Testis (tissue), 3 donors: ENCODE results near the gene ANTKMT. TPM values are rescaled to one million over a fixed set of nuclear protein-coding genes. Genes with fewer than 3 reads are reported as not detected.

ENCODE experiments used
- DNase-seq: peaks from one replicate; pipeline ENCODE4 v3.0.0-alpha.2; 2019
- H3K27ac ChIP-seq, 2 donors: fragments of 200-600 bp; sonication (generic); one replicate each; pipeline ENCODE4 v1.5.1; 2019
- H3K27me3 ChIP-seq: fragments of 200-600 bp; sonication (generic); one replicate; pipeline ENCODE4 v1.5.1; 2019
- H3K36me3 ChIP-seq: fragments of 200-600 bp; sonication (generic); one replicate; pipeline ENCODE4 v1.5.1; 2017; ENCODE audit warnings: low read depth; ENCODE audit errors: missing control alignments
- H3K4me1 ChIP-seq: fragments of 200-600 bp; sonication (generic); one replicate; pipeline ENCODE4 v1.5.1; 2019
- H3K4me3 ChIP-seq, 2 donors: fragments of 200-600 bp; sonication (generic); one replicate each; pipeline ENCODE4 v1.5.1; 2017 to 2019
- H3K9me3 ChIP-seq: fragments of 200-600 bp; sonication (generic); one replicate; pipeline ENCODE4 v1.5.1; 2017
- POLR2A ChIP-seq: fragments of 450-650 bp; IDR thresholded peaks from one replicate; pipeline ENCODE4 v1.6.1; 2017; ENCODE audit warnings: antibody characterized with exemption, mild to moderate bottlenecking, moderate library complexity
- WGBS, 2 donors: methylation state at CpG; one replicate each; pipeline ENCODE4 v1.1.5; 2018; 5-methylcytosine and 5-hydroxymethylcytosine counted together
- intact Hi-C: fragments of 100-400 bp; cut with DNase I; formaldehyde crosslinking; loops from one replicate; pipeline ENCODE4 v1.15.1; 2023; ENCODE audit warnings: low total_unique reads
- polyA plus RNA-seq: library from polyadenylated mRNA; stranded (reverse); fragments of 350-450 nt; fragmentation: Illumina TruSeq; extraction: RNeasy Lipid Tissue Mini Kit (QIAGEN cat#74804); gene quantifications from one replicate; pipeline ENCODE4 v1.2.3, GENCODE V29; 2014; ENCODE audit warnings: low read depth, low replicate concordance; ENCODE audit not compliant: insufficient read depth
- total RNA-seq, 2 donors: library from RNA; depleted of rRNA; stranded (reverse); fragments of >200 nt; gene quantifications; one replicate each; pipeline ENCODE4 v1.2.3, GENCODE V29; 2016
- TF ChIP-seq, protein P1 (sequence below), 3 experiments: fragments of 450-650 bp in 2 of 3; fragments of 200-600 bp in 1 of 3; sonication (generic) in 1 of 3; IDR thresholded peaks; one replicate each; pipeline ENCODE4 v1.5.1; 2016 to 2019; ENCODE audit warnings: antibody characterized with exemption in 3 of 3, mild to moderate bottlenecking in 2 of 3, moderate library complexity in 1 of 3

The ANTKMT gene
- total and polyA plus RNA-seq, 3 donors from 2014 or later: 68.5 to 108 (median 81.1) TPM

- 90 to 95% methylated on average over 25 to 49 of the region's 49 CpGs for WGBS, 2 donors
- no peak for DNase-seq
- H3K4me1 ChIP-seq: no peaks in the 10 kb centered on the region
- no peaks in the 10 kb centered on the region for H3K9me3 ChIP-seq
- no peak for TF ChIP-seq POLR2A
- TF ChIP-seq, protein P1, sequence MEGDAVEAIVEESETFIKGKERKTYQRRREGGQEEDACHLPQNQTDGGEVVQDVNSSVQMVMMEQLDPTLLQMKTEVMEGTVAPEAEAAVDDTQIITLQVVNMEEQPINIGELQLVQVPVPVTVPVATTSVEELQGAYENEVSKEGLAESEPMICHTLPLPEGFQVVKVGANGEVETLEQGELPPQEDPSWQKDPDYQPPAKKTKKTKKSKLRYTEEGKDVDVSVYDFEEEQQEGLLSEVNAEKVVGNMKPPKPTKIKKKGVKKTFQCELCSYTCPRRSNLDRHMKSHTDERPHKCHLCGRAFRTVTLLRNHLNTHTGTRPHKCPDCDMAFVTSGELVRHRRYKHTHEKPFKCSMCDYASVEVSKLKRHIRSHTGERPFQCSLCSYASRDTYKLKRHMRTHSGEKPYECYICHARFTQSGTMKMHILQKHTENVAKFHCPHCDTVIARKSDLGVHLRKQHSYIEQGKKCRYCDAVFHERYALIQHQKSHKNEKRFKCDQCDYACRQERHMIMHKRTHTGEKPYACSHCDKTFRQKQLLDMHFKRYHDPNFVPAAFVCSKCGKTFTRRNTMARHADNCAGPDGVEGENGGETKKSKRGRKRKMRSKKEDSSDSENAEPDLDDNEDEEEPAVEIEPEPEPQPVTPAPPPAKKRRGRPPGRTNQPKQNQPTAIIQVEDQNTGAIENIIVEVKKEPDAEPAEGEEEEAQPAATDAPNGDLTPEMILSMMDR (IDR thresholded peaks at IDR 0.05): no peak
- no peaks in the 10 kb centered on the region for H3K27me3 ChIP-seq
- H3K27ac ChIP-seq: no peak overlapping the region
- intact Hi-C loops: no loop called here
- no peak overlapping the region for H3K4me3 ChIP-seq
- no peaks in the 10 kb centered on the region for H3K36me3 ChIP-seq
Observed at GRCh38 chr16:734208-734980, 13.4 kb downstream of the ANTKMT start.

DNA sequence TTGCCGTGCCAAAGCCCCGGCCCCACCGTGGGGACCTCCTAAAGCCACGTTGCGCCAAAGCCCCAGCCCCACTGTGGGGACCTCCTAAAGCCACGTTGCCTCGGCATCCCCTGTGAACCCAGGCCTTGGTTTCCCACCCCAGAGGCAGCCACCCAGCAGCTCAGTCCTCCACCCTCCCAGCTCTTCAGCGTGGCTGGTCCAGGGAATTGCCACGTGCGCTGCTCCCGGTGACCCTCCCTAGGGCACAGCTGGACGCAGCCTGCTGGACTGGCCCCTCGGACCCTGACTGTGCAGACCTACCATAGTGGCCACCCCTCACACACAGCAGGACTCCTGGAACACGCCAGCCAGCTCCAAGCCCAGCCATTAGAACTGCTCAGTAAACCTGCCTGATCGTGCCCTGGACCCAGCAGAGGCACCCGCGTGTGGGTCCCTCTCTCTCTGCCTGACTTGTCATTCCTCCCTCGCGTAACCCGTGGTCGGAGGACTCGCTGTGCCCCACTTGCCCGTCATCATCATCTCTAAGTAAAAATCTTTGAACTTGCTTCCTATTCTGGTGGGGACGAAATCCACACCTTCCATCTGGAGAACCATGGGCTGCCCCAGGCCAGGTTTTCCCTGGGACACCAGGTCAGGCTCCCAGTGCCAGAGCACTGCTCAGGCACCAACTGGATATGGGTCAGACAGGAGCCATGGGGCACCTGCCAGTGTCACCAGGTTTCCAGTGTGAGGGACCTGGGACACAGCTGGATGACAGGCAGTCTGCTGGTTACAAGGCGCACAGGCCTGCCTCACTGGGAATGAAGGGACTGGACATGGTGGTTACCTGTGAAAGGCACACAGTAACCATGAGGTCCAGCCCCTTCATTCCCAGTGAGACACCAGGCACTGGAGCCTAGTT, 14.3 kb downstream of the ANTKMT start:
- intact Hi-C loops: no loop called here
- no peaks in the 10 kb centered on the region for H3K27me3 ChIP-seq
- H3K36me3 ChIP-seq: no peaks in the 10 kb centered on the region
- H3K4me1 ChIP-seq: peaks cover 7% of the 10 kb centered on the region
- no peak overlapping the region for H3K27ac ChIP-seq
- H3K4me3 ChIP-seq: no peak overlapping the region
- TF ChIP-seq, protein P1 (IDR thresholded peaks at IDR 0.05): no peak
- no peak for TF ChIP-seq POLR2A
- DNase-seq: no peak
- H3K9me3 ChIP-seq: no peaks in the 10 kb centered on the region
- WGBS, 2 donors: 96% methylated on average over 16 to 23 of the region's 25 CpGs

DNA sequence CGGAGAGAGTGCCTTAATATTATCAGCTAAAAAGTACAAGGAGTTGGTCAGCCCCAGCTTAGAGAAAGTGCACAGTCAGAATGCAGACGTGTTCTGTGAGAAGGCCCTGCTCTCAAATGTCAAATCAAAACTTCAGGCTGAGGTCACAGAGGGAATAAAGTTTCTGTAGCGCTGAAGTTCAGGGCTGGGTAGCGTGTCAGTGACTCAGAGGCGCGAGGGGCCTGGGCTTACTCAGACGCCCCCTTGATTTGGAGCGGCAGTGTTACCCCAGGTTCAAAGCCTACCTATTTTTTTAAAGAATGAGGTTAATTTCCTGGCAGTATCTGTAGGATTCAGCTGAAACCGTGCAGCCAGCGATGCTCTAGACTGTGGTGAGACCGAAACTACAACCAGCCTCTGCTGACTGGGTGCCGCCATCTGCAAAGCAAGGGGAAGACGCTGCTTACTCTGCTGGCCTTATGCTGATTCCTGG, 15.1 kb downstream of the ANTKMT start:
- TF ChIP-seq, protein P1 (IDR thresholded peaks at IDR 0.05): no peak
- TF ChIP-seq POLR2A: no peak
- H3K36me3 ChIP-seq: no peaks in the 10 kb centered on the region
- H3K27me3 ChIP-seq: no peaks in the 10 kb centered on the region
- WGBS, 2 donors: 86 to 89% methylated on average over 13 of the region's 13 CpGs
- no peak for DNase-seq
- no peak overlapping the region for H3K4me3 ChIP-seq
- H3K4me1 ChIP-seq: peaks cover 9% of the 10 kb centered on the region
- no peak overlapping the region for H3K27ac ChIP-seq
- intact Hi-C loops: no loop called here
- H3K9me3 ChIP-seq: no peaks in the 10 kb centered on the region

GRCh38 chr16:736936-737481, 16.1 kb downstream of the ANTKMT start:
- DNase-seq: no peak
- intact Hi-C loops: no loop called here
- WGBS, 2 donors: 96 to 97% methylated on average over 15 to 29 of the region's 29 CpGs
- no peak overlapping the region for H3K4me3 ChIP-seq
- H3K4me1 ChIP-seq: peaks cover 14% of the 10 kb centered on the region
- no peak for TF ChIP-seq POLR2A
- TF ChIP-seq, protein P1 (IDR thresholded peaks at IDR 0.05): no peak
- no peaks in the 10 kb centered on the region for H3K36me3 ChIP-seq
- H3K27me3 ChIP-seq: no peaks in the 10 kb centered on the region
- H3K27ac ChIP-seq: no peak overlapping the region
- no peaks in the 10 kb centered on the region for H3K9me3 ChIP-seq
